ENCODE results near the gene ARID1B. TPM values are rescaled to one million over a fixed set of nuclear protein-coding genes. Genes with fewer than 3 reads are reported as not detected.

The ARID1B gene
- total RNA-seq, 1 donor from 2014 or later = 75.4 TPM

GRCh38 chr6:157120534-157121232 lies 343.5 kb downstream of the ARID1B start:
- Mint-ChIP-seq H3K4me3 (ENCODE audit: unreplicated experiment) (no peak overlapping the region), H3K27me3 (ENCODE audit: low read depth, unreplicated experiment) (no peaks in the 10 kb centered on the region), H3K36me3 (ENCODE audit: low read depth, unreplicated experiment) (peaks cover 4% of the 10 kb centered on the region), H3K4me1 (ENCODE audit: low read depth, unreplicated experiment) (peaks cover 4% of the 10 kb centered on the region), H3K27ac (ENCODE audit: unreplicated experiment) (no peak overlapping the region), H3K9me3 (ENCODE audit: unreplicated experiment) (no peaks in the 10 kb centered on the region)
- H3K4me2 ChIP-seq (ENCODE audit: low read length) = no peak overlapping the region
- no peak for TF ChIP-seq EZH2 (IDR thresholded peaks at IDR 0.05; ENCODE audit: insufficient read depth, low read length)
- TF ChIP-seq, protein P1, sequence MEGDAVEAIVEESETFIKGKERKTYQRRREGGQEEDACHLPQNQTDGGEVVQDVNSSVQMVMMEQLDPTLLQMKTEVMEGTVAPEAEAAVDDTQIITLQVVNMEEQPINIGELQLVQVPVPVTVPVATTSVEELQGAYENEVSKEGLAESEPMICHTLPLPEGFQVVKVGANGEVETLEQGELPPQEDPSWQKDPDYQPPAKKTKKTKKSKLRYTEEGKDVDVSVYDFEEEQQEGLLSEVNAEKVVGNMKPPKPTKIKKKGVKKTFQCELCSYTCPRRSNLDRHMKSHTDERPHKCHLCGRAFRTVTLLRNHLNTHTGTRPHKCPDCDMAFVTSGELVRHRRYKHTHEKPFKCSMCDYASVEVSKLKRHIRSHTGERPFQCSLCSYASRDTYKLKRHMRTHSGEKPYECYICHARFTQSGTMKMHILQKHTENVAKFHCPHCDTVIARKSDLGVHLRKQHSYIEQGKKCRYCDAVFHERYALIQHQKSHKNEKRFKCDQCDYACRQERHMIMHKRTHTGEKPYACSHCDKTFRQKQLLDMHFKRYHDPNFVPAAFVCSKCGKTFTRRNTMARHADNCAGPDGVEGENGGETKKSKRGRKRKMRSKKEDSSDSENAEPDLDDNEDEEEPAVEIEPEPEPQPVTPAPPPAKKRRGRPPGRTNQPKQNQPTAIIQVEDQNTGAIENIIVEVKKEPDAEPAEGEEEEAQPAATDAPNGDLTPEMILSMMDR (IDR thresholded peaks at IDR 0.05; ENCODE audit: insufficient read depth, low read depth, low read length) = no peak
- H3K27me3 ChIP-seq (ENCODE audit: insufficient read depth, low read length) = no peaks in the 10 kb centered on the region
- H3K27ac ChIP-seq (ENCODE audit: low read depth, low read length) = no peak overlapping the region
- H3K4me1 ChIP-seq (ENCODE audit: insufficient read depth, low read length) = no peaks in the 10 kb centered on the region
- peaks cover 9% of the 10 kb centered on the region for H3K79me2 ChIP-seq (ENCODE audit: insufficient read depth, low read length)
- no peak for FAIRE-seq
- H2AFZ ChIP-seq (ENCODE audit: low read depth, low read length) = no peak overlapping the region
- no peak overlapping the region for H3K9ac ChIP-seq (ENCODE audit: low read length)
- H3K36me3 ChIP-seq (ENCODE audit: insufficient read depth, low read length) = no peaks in the 10 kb centered on the region
- no peaks in the 10 kb centered on the region for H3K9me3 ChIP-seq (ENCODE audit: insufficient read depth, low read depth, low read length)
- H3K4me3 ChIP-seq (ENCODE audit: insufficient read depth, low read depth, low read length) = no peak overlapping the region
- H4K20me1 ChIP-seq (ENCODE audit: insufficient read depth, low read length) = peaks cover 13% of the 10 kb centered on the region
- DNase-seq (ENCODE audit: low read depth) = no peak

GRCh38 chr6:157121897-157122296 lies 344.7 kb downstream of the ARID1B start:
- H3K4me3 ChIP-seq (ENCODE audit: insufficient read depth, low read depth, low read length) = no peak overlapping the region
- H3K9ac ChIP-seq (ENCODE audit: low read length) = no peak overlapping the region
- no peaks in the 10 kb centered on the region for H3K27me3 ChIP-seq (ENCODE audit: insufficient read depth, low read length)
- no peaks in the 10 kb centered on the region for H3K9me3 Mint-ChIP-seq (ENCODE audit: unreplicated experiment)
- H3K27me3 Mint-ChIP-seq (ENCODE audit: low read depth, unreplicated experiment) = no peaks in the 10 kb centered on the region
- H3K27ac Mint-ChIP-seq (ENCODE audit: unreplicated experiment) = peak overlapping the region; percentile 44
- no peak overlapping the region for H3K4me3 Mint-ChIP-seq (ENCODE audit: unreplicated experiment)
- peaks cover 4% of the 10 kb centered on the region for H3K4me1 Mint-ChIP-seq (ENCODE audit: low read depth, unreplicated experiment)
- TF ChIP-seq, protein P1 (IDR thresholded peaks at IDR 0.05; ENCODE audit: insufficient read depth, low read depth, low read length) = no peak
- TF ChIP-seq EZH2 (IDR thresholded peaks at IDR 0.05; ENCODE audit: insufficient read depth, low read length) = no peak
- no peak overlapping the region for H3K27ac ChIP-seq (ENCODE audit: low read depth, low read length)
- DNase-seq (ENCODE audit: low read depth) = no peak
- H3K4me1 ChIP-seq (ENCODE audit: insufficient read depth, low read length) = no peaks in the 10 kb centered on the region
- H3K36me3 Mint-ChIP-seq (ENCODE audit: low read depth, unreplicated experiment) = peaks cover 4% of the 10 kb centered on the region
- peaks cover 13% of the 10 kb centered on the region for H4K20me1 ChIP-seq (ENCODE audit: insufficient read depth, low read length)
- H3K79me2 ChIP-seq (ENCODE audit: insufficient read depth, low read length) = peaks cover 9% of the 10 kb centered on the region
- H3K4me2 ChIP-seq (ENCODE audit: low read length) = no peak overlapping the region
- FAIRE-seq = no peak
- no peaks in the 10 kb centered on the region for H3K9me3 ChIP-seq (ENCODE audit: insufficient read depth, low read depth, low read length)
- no peak overlapping the region for H2AFZ ChIP-seq (ENCODE audit: low read depth, low read length)
- H3K36me3 ChIP-seq (ENCODE audit: insufficient read depth, low read length) = no peaks in the 10 kb centered on the region

DNA sequence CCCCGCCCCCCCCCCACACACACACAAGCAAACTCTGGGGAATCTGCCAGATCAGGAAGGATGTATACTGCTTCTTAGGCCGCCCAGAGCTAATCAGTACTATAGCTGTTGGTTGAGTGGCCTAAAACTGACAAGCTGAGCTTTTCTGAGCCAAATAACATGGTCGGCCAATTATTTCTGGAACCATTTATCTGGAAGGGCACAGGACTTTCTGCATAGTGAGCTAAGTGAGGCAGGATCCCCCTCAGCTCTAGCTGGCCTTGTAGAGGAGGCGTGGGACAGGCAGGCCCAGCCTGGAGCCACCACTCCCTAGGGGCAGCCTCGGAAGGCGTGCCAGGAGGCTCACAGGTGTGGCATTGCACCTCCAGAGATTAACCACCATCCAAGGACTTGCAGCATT lies 346.1 kb downstream of the ARID1B start:
- Mint-ChIP-seq H3K27ac (ENCODE audit: unreplicated experiment) (no peak overlapping the region), H3K36me3 (ENCODE audit: low read depth, unreplicated experiment) (peaks cover 6% of the 10 kb centered on the region), H3K27me3 (ENCODE audit: low read depth, unreplicated experiment) (no peaks in the 10 kb centered on the region), H3K4me3 (ENCODE audit: unreplicated experiment) (no peak overlapping the region), H3K9me3 (ENCODE audit: unreplicated experiment) (no peaks in the 10 kb centered on the region), H3K4me1 (ENCODE audit: low read depth, unreplicated experiment) (peaks cover 2% of the 10 kb centered on the region)
- no peaks in the 10 kb centered on the region for H3K9me3 ChIP-seq (ENCODE audit: insufficient read depth, low read depth, low read length)
- no peak overlapping the region for H3K4me2 ChIP-seq (ENCODE audit: low read length)
- no peak overlapping the region for H3K4me3 ChIP-seq (ENCODE audit: insufficient read depth, low read depth, low read length)
- H3K27me3 ChIP-seq (ENCODE audit: insufficient read depth, low read length) = no peaks in the 10 kb centered on the region
- FAIRE-seq (no peak), DNase-seq (ENCODE audit: low read depth) (no peak)
- no peak overlapping the region for H2AFZ ChIP-seq (ENCODE audit: low read depth, low read length)
- H3K27ac ChIP-seq (ENCODE audit: low read depth, low read length) = no peak overlapping the region
- H3K4me1 ChIP-seq (ENCODE audit: insufficient read depth, low read length) = no peaks in the 10 kb centered on the region
- TF ChIP-seq EZH2 (IDR thresholded peaks at IDR 0.05; ENCODE audit: insufficient read depth, low read length) = no peak
- TF ChIP-seq, protein P1 (IDR thresholded peaks at IDR 0.05; ENCODE audit: insufficient read depth, low read depth, low read length) = no peak
- H3K36me3 ChIP-seq (ENCODE audit: insufficient read depth, low read length) = no peaks in the 10 kb centered on the region
- peaks cover 13% of the 10 kb centered on the region for H4K20me1 ChIP-seq (ENCODE audit: insufficient read depth, low read length)
- no peak overlapping the region for H3K9ac ChIP-seq (ENCODE audit: low read length)
- peaks cover 9% of the 10 kb centered on the region for H3K79me2 ChIP-seq (ENCODE audit: insufficient read depth, low read length)

Data from astrocyte (in vitro differentiated cells and primary cell).